Caco-2 (cell line): Measurements from ENCODE around the gene TMEM213. TPM values are rescaled to one million over a fixed set of nuclear protein-coding genes. Genes with fewer than 3 reads are reported as not detected.
"Not testable (repeated sequence)": the region's sequence is repeated elsewhere in the genome, so short reads cannot be mapped to it uniquely, and the experiment has no call there.

Source experiments
- BruUV-seq: library from RNA; stranded (reverse); fragments of 400-500 nt; replicated peaks from 2 replicates; lab custom pipeline; 2021; lab: Mats Ljungman, UMichigan
- CTCF ChIA-PET: fragments of 300-600 bp; sonication (Branson Sonifier 250); formaldehyde crosslinking; loops from one replicate; lab custom pipeline; 2022; ENCODE audit warnings: antibody characterized with exemption; lab: Charles Lee
- POLR2A ChIA-PET: fragments of 300-600 bp; sonication (Branson Sonifier 250); formaldehyde crosslinking; loops from one replicate; lab custom pipeline; 2022; ENCODE audit warnings: antibody characterized with exemption; lab: Charles Lee
- DNase-seq, 2 experiments: peaks; one replicate each; pipeline versions ENCODE4 v3.0.0 to v3.0.0-alpha.2; 2020 to 2022
- H3K27me3 ChIP-seq: replicated peaks from 2 replicates; pipeline ENCODE4 v1.6.0; 2011; ENCODE audit warnings: low read length; ENCODE audit not compliant: control insufficient read depth, insufficient read depth
- H3K36me3 ChIP-seq: 2 replicates; pipeline ENCODE4 v1.5.1; 2011; ENCODE audit warnings: low read length; ENCODE audit not compliant: control insufficient read depth, insufficient read depth
- H3K4me1 ChIP-seq: fragments of 250-450 bp; sonication (Bioruptor Pico); 2 replicates; pipeline ENCODE4 v1.5.1; 2020; ENCODE audit warnings: mild to moderate bottlenecking
- H3K4me3 ChIP-seq: 2 replicates; pipeline ENCODE4 v1.5.1; 2011; ENCODE audit warnings: low read depth, mild to moderate bottlenecking, control low read depth, low read length
- H3K9me3 ChIP-seq: fragments of 250-450 bp; sonication (Bioruptor Pico); 2 replicates; pipeline ENCODE4 v1.5.1; 2020; ENCODE audit warnings: mild to moderate bottlenecking, moderate library complexity
- H3K27ac Mint-ChIP-seq: one replicate; pipeline ENCODE4 v1.8.0; 2022; ENCODE audit warnings: mixed read lengths; ENCODE audit not compliant: unreplicated experiment
- H3K27me3 Mint-ChIP-seq: one replicate; pipeline ENCODE4 v1.8.0; 2022; ENCODE audit warnings: mixed read lengths; ENCODE audit not compliant: insufficient read depth, unreplicated experiment
- H3K36me3 Mint-ChIP-seq: one replicate; pipeline ENCODE4 v1.8.0; 2022; ENCODE audit warnings: mild to moderate bottlenecking, mixed read lengths; ENCODE audit not compliant: insufficient read depth, unreplicated experiment
- H3K4me1 Mint-ChIP-seq: one replicate; pipeline ENCODE4 v1.8.0; 2022; ENCODE audit warnings: low read depth, mixed read lengths; ENCODE audit not compliant: unreplicated experiment
- H3K4me3 Mint-ChIP-seq: one replicate; pipeline ENCODE4 v1.8.0; 2022; ENCODE audit warnings: mild to moderate bottlenecking, moderate library complexity, mixed read lengths; ENCODE audit not compliant: unreplicated experiment
- H3K9me3 Mint-ChIP-seq: one replicate; pipeline ENCODE4 v1.8.0; 2022; ENCODE audit warnings: mixed read lengths; ENCODE audit not compliant: unreplicated experiment
- intact Hi-C: fragments of 100-400 bp; cut with micrococcal nuclease; formaldehyde crosslinking; loops from one replicate; pipeline ENCODE4 v1.10.0; 2022; ENCODE audit not compliant: unreplicated experiment
- total RNA-seq: library from RNA; stranded (reverse); gene quantifications from 2 replicates; pipeline ENCODE4 v1.2.3, GENCODE V29; 2022
- TF ChIP-seq, protein P1 (sequence below), 2 experiments: fragments of 200-600 bp in 1 of 2; IDR thresholded peaks; 1 replicate in 1 of 2; 2 replicates in 1 of 2; pipeline versions ENCODE4 v1.5.1 to v1.8.0; 2011 to 2022; ENCODE audit warnings: antibody characterized with exemption in 1 of 2, control low read depth in 1 of 2, inconsistent platforms in 1 of 2, low read depth in 1 of 2, low read length in 1 of 2, mild to moderate bottlenecking in 1 of 2, moderate library complexity in 1 of 2; ENCODE audit not compliant: insufficient read depth in 1 of 2, severe bottlenecking in 1 of 2, unreplicated experiment in 1 of 2

Gene TMEM213
- total RNA-seq, 1 experiment from 2014 or later, result not detected

DNA sequence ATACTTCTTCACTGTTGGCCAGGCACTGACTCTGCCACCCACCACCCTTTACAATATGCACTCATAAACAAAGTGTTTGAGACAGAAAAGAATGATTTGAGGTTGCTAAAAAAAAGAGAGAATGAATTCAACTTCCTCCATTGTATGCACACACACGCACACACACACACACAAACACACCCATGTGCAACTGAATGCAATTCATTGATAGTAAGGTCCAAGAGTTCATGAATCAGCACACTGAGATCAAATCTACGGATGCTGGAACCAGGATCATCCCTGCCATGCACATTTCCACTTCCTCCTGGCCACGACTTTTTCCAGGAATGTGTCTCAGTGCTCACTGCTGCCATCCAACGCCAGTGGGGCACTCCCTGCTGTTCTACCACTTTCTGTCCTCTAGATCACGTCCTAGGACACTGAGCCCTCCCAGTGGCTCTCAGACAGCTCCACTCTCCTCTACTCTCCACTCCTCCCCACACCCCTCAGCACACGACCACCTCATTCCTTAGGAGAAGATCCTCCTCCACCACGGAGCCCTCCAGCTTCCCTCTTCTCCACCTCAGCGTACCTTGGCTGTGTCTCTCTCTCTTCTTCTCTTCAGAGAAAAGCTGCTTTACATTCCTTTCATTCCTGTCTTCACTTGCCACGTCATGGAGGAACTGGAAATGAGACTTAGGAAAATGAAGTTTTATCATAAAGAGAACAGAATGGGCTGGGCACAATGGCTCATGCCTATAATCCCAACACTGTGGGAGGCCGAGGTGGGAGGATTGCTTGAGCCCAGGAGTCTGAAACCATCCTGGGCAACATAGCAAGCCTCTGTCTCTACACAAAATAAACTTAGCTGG is 12.0 kb upstream of the TMEM213 start:
- peaks cover 7% of the 10 kb centered on the region for H3K4me1 Mint-ChIP-seq
- Histone ChIP-seq H3K4me1 (peaks cover 7% of the 10 kb centered on the region), H3K27me3 (no peaks in the 10 kb centered on the region), H3K4me3 (no peak overlapping the region), H3K36me3 (no peaks in the 10 kb centered on the region), H3K9me3 (no peaks in the 10 kb centered on the region)
- POLR2A ChIA-PET, result no interaction called here
- no peaks in the 10 kb centered on the region for H3K27me3 Mint-ChIP-seq
- intact Hi-C loops, result loop anchor here (1.0 kb wide), 1 partner anchor 10 kb away; no protein-coding TSS in a partner anchor
- TF ChIP-seq, protein P1, sequence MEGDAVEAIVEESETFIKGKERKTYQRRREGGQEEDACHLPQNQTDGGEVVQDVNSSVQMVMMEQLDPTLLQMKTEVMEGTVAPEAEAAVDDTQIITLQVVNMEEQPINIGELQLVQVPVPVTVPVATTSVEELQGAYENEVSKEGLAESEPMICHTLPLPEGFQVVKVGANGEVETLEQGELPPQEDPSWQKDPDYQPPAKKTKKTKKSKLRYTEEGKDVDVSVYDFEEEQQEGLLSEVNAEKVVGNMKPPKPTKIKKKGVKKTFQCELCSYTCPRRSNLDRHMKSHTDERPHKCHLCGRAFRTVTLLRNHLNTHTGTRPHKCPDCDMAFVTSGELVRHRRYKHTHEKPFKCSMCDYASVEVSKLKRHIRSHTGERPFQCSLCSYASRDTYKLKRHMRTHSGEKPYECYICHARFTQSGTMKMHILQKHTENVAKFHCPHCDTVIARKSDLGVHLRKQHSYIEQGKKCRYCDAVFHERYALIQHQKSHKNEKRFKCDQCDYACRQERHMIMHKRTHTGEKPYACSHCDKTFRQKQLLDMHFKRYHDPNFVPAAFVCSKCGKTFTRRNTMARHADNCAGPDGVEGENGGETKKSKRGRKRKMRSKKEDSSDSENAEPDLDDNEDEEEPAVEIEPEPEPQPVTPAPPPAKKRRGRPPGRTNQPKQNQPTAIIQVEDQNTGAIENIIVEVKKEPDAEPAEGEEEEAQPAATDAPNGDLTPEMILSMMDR (IDR thresholded peaks at IDR 0.05; ENCODE audit: insufficient read depth in 1 of 2, low read depth in 1 of 2, low read length in 1 of 2, severe bottlenecking in 1 of 2, unreplicated experiment in 1 of 2), result no peak
- no TSS peak for BruUV-seq
- peaks cover 19% of the 10 kb centered on the region for H3K9me3 Mint-ChIP-seq
- peak overlapping the region; percentile 53 for H3K4me3 Mint-ChIP-seq
- no peaks in the 10 kb centered on the region for H3K36me3 Mint-ChIP-seq
- CTCF ChIA-PET, result no interaction called here
- peak; percentile 15 to 37 for DNase-seq
- H3K27ac Mint-ChIP-seq, result peak overlapping the region; percentile 82

DNA sequence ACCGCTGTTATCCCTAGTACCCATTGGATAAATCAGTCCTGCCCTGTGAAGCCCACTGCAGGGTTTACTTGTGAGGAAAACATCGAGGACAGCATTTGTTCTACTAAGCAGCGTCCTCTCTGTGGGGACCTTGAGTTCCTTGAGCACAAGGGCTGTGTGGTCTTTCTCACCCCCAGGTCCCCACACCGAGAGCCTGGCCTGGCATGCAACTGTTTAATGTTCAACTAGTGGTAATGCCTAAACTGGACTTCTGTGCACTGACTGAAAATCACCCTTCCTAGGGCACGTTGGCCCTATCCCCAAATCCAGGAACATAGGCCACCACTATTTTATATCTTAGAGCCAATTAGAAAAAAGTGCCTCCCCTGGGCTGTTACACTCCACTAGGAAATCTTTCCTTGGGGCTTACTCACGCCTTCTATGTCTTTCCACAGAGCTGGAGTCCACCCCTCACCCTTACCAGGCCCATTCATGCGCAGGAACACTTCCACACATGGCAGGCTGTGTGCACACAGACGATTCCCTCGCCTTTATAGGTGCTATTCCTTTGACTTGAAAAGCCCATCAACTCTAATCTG is 1.7 kb upstream of the TMEM213 start:
- no peak overlapping the region for H3K4me3 ChIP-seq
- CTCF ChIA-PET, result no interaction called here
- no peaks in the 10 kb centered on the region for H3K36me3 Mint-ChIP-seq
- no peaks in the 10 kb centered on the region for H3K9me3 Mint-ChIP-seq
- TF ChIP-seq, protein P1 (IDR thresholded peaks at IDR 0.05; ENCODE audit: insufficient read depth in 1 of 2, low read depth in 1 of 2, low read length in 1 of 2, severe bottlenecking in 1 of 2, unreplicated experiment in 1 of 2), result no peak
- H3K4me3 Mint-ChIP-seq, result no peak overlapping the region
- DNase-seq, result no peak
- BruUV-seq, result no TSS peak
- H3K36me3 ChIP-seq, result no peaks in the 10 kb centered on the region
- intact Hi-C loops, result no loop called here
- H3K4me1 ChIP-seq, result no peaks in the 10 kb centered on the region
- H3K27ac Mint-ChIP-seq, result no peak overlapping the region
- H3K27me3 Mint-ChIP-seq, result no peaks in the 10 kb centered on the region
- POLR2A ChIA-PET, result no interaction called here
- no peaks in the 10 kb centered on the region for H3K9me3 ChIP-seq
- H3K27me3 ChIP-seq, result no peaks in the 10 kb centered on the region
- H3K4me1 Mint-ChIP-seq, result no peaks in the 10 kb centered on the region

DNA sequence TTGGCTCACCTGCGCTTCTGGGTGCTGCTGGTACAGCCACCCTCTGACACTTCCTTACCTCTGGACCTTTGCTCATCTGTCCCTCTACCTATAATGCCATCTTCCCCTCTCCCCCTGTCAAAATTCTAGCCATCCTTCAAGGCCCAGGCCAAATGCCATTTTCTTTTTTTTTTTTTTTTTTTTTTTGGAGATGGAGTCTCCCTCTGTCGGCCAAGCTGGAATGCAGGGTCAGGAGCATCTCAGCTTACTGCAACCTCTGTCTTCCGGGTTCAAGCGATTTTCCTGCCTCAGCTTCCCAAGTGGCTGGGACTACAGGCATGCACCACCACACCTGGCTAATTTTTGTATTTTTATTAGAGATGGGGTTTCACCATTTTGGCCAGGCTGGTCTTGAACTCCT is 748 bp upstream of the TMEM213 start:
- intact Hi-C loops, H3K4me1 ChIP-seq, H3K27me3 Mint-ChIP-seq, DNase-seq, H3K36me3 Mint-ChIP-seq, H3K9me3 Mint-ChIP-seq, POLR2A ChIA-PET, H3K36me3 ChIP-seq, CTCF ChIA-PET, H3K9me3 ChIP-seq, H3K27ac Mint-ChIP-seq, H3K4me3 ChIP-seq, BruUV-seq, H3K27me3 ChIP-seq, H3K4me3 Mint-ChIP-seq, H3K4me1 Mint-ChIP-seq: not testable (repeated sequence)
